ENCODE data around the gene NOL12. TPM values are rescaled to one million over a fixed set of nuclear protein-coding genes. Genes with fewer than 3 reads are reported as not detected.

The NOL12 gene
- polyA plus RNA-seq, 1 donor from 2014 or later: 90.0 TPM

GRCh38 chr22:37701141-37701786 lies 15.1 kb downstream of the NOL12 start:
- no peak for TF ChIP-seq TAF1 (IDR thresholded peaks at IDR 0.05; ENCODE audit: low read depth)
- TF ChIP-seq EZH2 (IDR thresholded peaks at IDR 0.05; ENCODE audit: borderline replicate concordance, insufficient read depth, low read length, poor library complexity, severe bottlenecking): no peak
- TF ChIP-seq CTCF (IDR thresholded peaks at IDR 0.05; ENCODE audit: poor library complexity, severe bottlenecking): no peak
- TF ChIP-seq RAD21 (conservative IDR thresholded peaks at IDR 0.05): no peak
- no peak for TF ChIP-seq MXI1 (conservative IDR thresholded peaks at IDR 0.05; ENCODE audit: poor library complexity, severe bottlenecking)
- no peak for TF ChIP-seq EP300 (conservative IDR thresholded peaks at IDR 0.05; ENCODE audit: poor library complexity, severe bottlenecking)
- TF ChIP-seq REST (IDR thresholded peaks at IDR 0.05; ENCODE audit: borderline replicate concordance): no peak
- Histone ChIP-seq H3K9ac (ENCODE audit: low read length) (no peak overlapping the region), H3K27ac (ENCODE audit: low read length) (no peak overlapping the region), H3K36me3 (ENCODE audit: insufficient read depth, low read length) (no peaks in the 10 kb centered on the region), H3K9me2 (ENCODE audit: insufficient read depth, low read length) (no peaks in the 10 kb centered on the region), H3K27me3 (ENCODE audit: insufficient read depth, low read depth, low read length) (no peaks in the 10 kb centered on the region), H3K9me3 (ENCODE audit: low read length) (no peaks in the 10 kb centered on the region), H2AFZ (ENCODE audit: low read depth, low read length) (no peak overlapping the region), H4K20me1 (ENCODE audit: insufficient read depth) (no peaks in the 10 kb centered on the region), H3K4me2 (ENCODE audit: low read length) (no peak overlapping the region), H3K79me2 (replicated peaks; ENCODE audit: insufficient read depth, low read length) (peaks cover 12% of the 10 kb centered on the region), H3F3A (ENCODE audit: insufficient read depth, low read length, poor library complexity, severe bottlenecking) (no peaks in the 10 kb centered on the region), H3K4me3 (ENCODE audit: low read length) (no peak overlapping the region)

GRCh38 chr22:37703906-37704305 lies 17.8 kb downstream of the NOL12 start:
- Histone ChIP-seq H3K9ac (ENCODE audit: low read length) (no peak overlapping the region), H3K36me3 (ENCODE audit: insufficient read depth, low read length) (no peaks in the 10 kb centered on the region), H3K79me2 (replicated peaks; ENCODE audit: insufficient read depth, low read length) (no peaks in the 10 kb centered on the region), H3K9me3 (ENCODE audit: low read length) (no peaks in the 10 kb centered on the region), H4K20me1 (ENCODE audit: insufficient read depth) (no peaks in the 10 kb centered on the region), H3K27ac (ENCODE audit: low read length) (no peak overlapping the region), H2AFZ (ENCODE audit: low read depth, low read length) (no peak overlapping the region), H3K9me2 (ENCODE audit: insufficient read depth, low read length) (no peaks in the 10 kb centered on the region), H3K4me3 (ENCODE audit: low read length) (no peak overlapping the region), H3K27me3 (ENCODE audit: insufficient read depth, low read depth, low read length) (no peaks in the 10 kb centered on the region), H3K4me2 (ENCODE audit: low read length) (no peak overlapping the region), H3F3A (ENCODE audit: insufficient read depth, low read length, poor library complexity, severe bottlenecking) (no peaks in the 10 kb centered on the region)
- no peak for TF ChIP-seq SMC3 (conservative IDR thresholded peaks at IDR 0.05; ENCODE audit: poor library complexity)
- no peak for TF ChIP-seq POLR2AphosphoS5 (IDR thresholded peaks at IDR 0.05)
- TF ChIP-seq REST (IDR thresholded peaks at IDR 0.05; ENCODE audit: borderline replicate concordance): no peak
- no peak for TF ChIP-seq EZH2 (IDR thresholded peaks at IDR 0.05; ENCODE audit: borderline replicate concordance, insufficient read depth, low read length, poor library complexity, severe bottlenecking)
- TF ChIP-seq CTCF (IDR thresholded peaks at IDR 0.05; ENCODE audit: poor library complexity, severe bottlenecking): no peak
